Measurements from ENCODE around the gene SMARCB1. TPM values are rescaled to one million over a fixed set of nuclear protein-coding genes. Genes with fewer than 3 reads are reported as not detected.

The SMARCB1 gene
- total and polyA plus RNA-seq, 12 donors: 26.8 to 73.1 (median 39.8) TPM

GRCh38 chr22:23833017-23833751 is 46.4 kb downstream of the SMARCB1 start:
- ATAC-seq: no peak
- no peak for DNase-seq
- Histone ChIP-seq H3K9me3 (no peaks in the 10 kb centered on the region), H3K36me3 (peaks cover 0 to 79% (median 0%) of the 10 kb centered on the region in 9 donors), H3K4me1 (peaks cover 23 to 100% (median 61%) of the 10 kb centered on the region in 9 donors), H3K4me3 (no peak overlapping the region), H3K27me3 (no peaks in the 10 kb centered on the region), H3K27ac (peak overlapping the region; percentile 73 to 95 (median 90))
- 78 to 81% methylated on average over 16 of the region's 16 CpGs for WGBS, 2 donors
- intact Hi-C loops (cut with DNase I): loop anchor here in 1 of 10 donors (5.0 kb wide), 1 partner anchor 61 kb away; the partner anchor contains the start of gene MMP11
- TF ChIP-seq CTCF (IDR thresholded peaks at IDR 0.05): peak in 3 of 9 donors; percentile 20 to 25 (median 20)

GRCh38 chr22:23833911-23834317 is 47.1 kb downstream of the SMARCB1 start:
- peak in 1 of 2 donors; percentile 62 for DNase-seq
- Histone ChIP-seq H3K36me3 (peaks cover 0 to 72% (median 0%) of the 10 kb centered on the region in 9 donors), H3K27me3 (no peaks in the 10 kb centered on the region), H3K4me3 (no peak overlapping the region), H3K9me3 (no peaks in the 10 kb centered on the region), H3K4me1 (peaks cover 23 to 100% (median 68%) of the 10 kb centered on the region in 9 donors), H3K27ac (peak overlapping the region; percentile 75 to 95 (median 90))
- no peak for TF ChIP-seq CTCF (IDR thresholded peaks at IDR 0.05)
- ATAC-seq: peak in 3 of 8 donors; percentile 1 to 12 (median 12)
- intact Hi-C loops (cut with DNase I): loop anchor here in 1 of 10 donors (5.0 kb wide), 1 partner anchor 62 kb away; the partner anchor contains the start of gene MMP11
- WGBS, 2 donors: 49 to 63% methylated on average over 13 of the region's 13 CpGs

GRCh38 chr22:23834406-23834792 is 47.6 kb downstream of the SMARCB1 start:
- DNase-seq (no peak), ATAC-seq (no peak)
- no peaks in the 10 kb centered on the region for H3K27me3 ChIP-seq
- intact Hi-C loops (cut with DNase I): loop anchor here in 1 of 10 donors (5.0 kb wide), 1 partner anchor 62 kb away; the partner anchor contains the start of gene MMP11
- peaks cover 19 to 100% (median 67%) of the 10 kb centered on the region in 9 donors for H3K4me1 ChIP-seq
- H3K36me3 ChIP-seq: peaks cover 0 to 68% (median 0%) of the 10 kb centered on the region in 9 donors
- 76 to 83% methylated on average over 3 of the region's 3 CpGs for WGBS, 2 donors
- TF ChIP-seq CTCF (IDR thresholded peaks at IDR 0.05): no peak
- H3K4me3 ChIP-seq: no peak overlapping the region
- H3K9me3 ChIP-seq: no peaks in the 10 kb centered on the region
- peak overlapping the region; percentile 75 to 95 (median 90) for H3K27ac ChIP-seq

GRCh38 chr22:23834793-23835483 is 48.2 kb downstream of the SMARCB1 start:
- H3K4me3 ChIP-seq: no peak overlapping the region
- intact Hi-C loops (cut with DNase I): loop anchor here in 1 of 10 donors (5.0 kb wide), 1 partner anchor 63 kb away; the partner anchor contains the start of gene MMP11
- H3K9me3 ChIP-seq: no peaks in the 10 kb centered on the region
- ATAC-seq: peak; percentile 34 to 80 (median 68)
- peak; percentile 70 to 73 for DNase-seq
- H3K27me3 ChIP-seq: no peaks in the 10 kb centered on the region
- H3K4me1 ChIP-seq: peaks cover 18 to 100% (median 67%) of the 10 kb centered on the region in 9 donors
- H3K36me3 ChIP-seq: peaks cover 0 to 63% (median 0%) of the 10 kb centered on the region in 9 donors
- H3K27ac ChIP-seq: peak overlapping the region; percentile 75 to 95 (median 90)
- TF ChIP-seq CTCF (IDR thresholded peaks at IDR 0.05): no peak
- 57 to 68% methylated on average over 10 of the region's 10 CpGs for WGBS, 2 donors

Measured in heart right ventricle (tissue), 16 donors.